Stimulated activated CD4-positive, alpha-beta T cell treated with anti-CD3 and anti-CD28 coated beads, Interleukin-1b, Interleukin-23, amount 100 ng/mL, for 1 hour (primary cell): Measurements from ENCODE around the gene NUDT6.

Experiments used
- DNase-seq, 2 donors: peaks; one replicate each; pipeline ENCODE4 v3.0.0-alpha.2; 2020; ENCODE audit warnings: low read depth in 2 of 2

Gene NUDT6

GRCh38 chr4:122914292-122914904 is 8.0 kb downstream of the NUDT6 start:
- no peak for DNase-seq

GRCh38 chr4:122912810-122913575 is 9.4 kb downstream of the NUDT6 start:
- DNase-seq = no peak

GRCh38 chr4:122911588-122911987 is 10.8 kb downstream of the NUDT6 start:
- DNase-seq = no peak

- no peak for DNase-seq
Observed at GRCh38 chr4:122909683-122910082, 12.7 kb downstream of the NUDT6 start.

GRCh38 chr4:122908223-122908622 is 14.2 kb downstream of the NUDT6 start:
- no peak for DNase-seq

- no peak for DNase-seq
Observed at GRCh38 chr4:122906859-122907305, 15.5 kb downstream of the NUDT6 start.

GRCh38 chr4:122903766-122904288 is 18.6 kb downstream of the NUDT6 start:
- DNase-seq = no peak

GRCh38 chr4:122901247-122902010 is 21.0 kb downstream of the NUDT6 start:
- no peak for DNase-seq

- DNase-seq = no peak
Observed at GRCh38 chr4:122900314-122900713, 22.1 kb downstream of the NUDT6 start.

GRCh38 chr4:122899682-122900081 is 22.7 kb downstream of the NUDT6 start:
- DNase-seq = no peak

GRCh38 chr4:122898370-122899150 is 23.8 kb downstream of the NUDT6 start:
- DNase-seq = no peak

- no peak for DNase-seq
Observed at GRCh38 chr4:122896270-122896669, 26.1 kb downstream of the NUDT6 start.

- no peak for DNase-seq
Observed at GRCh38 chr4:122895336-122895995, 26.9 kb downstream of the NUDT6 start.

GRCh38 chr4:122894827-122895226 is 27.6 kb downstream of the NUDT6 start:
- no peak for DNase-seq

- no peak for DNase-seq
Observed at GRCh38 chr4:122890147-122890795, 32.1 kb downstream of the NUDT6 start.

GRCh38 chr4:122889726-122890125 is 32.7 kb downstream of the NUDT6 start:
- DNase-seq = no peak

GRCh38 chr4:122884499-122884898 is 37.9 kb downstream of the NUDT6 start:
- no peak for DNase-seq

- no peak for DNase-seq
Observed at GRCh38 chr4:122882857-122883735, 39.3 kb downstream of the NUDT6 start.

- DNase-seq = no peak
Observed at GRCh38 chr4:122879001-122879400, 43.4 kb downstream of the NUDT6 start.

- no peak for DNase-seq
Observed at GRCh38 chr4:122876456-122876855, 45.9 kb downstream of the NUDT6 start.
